ENCODE data around the gene PTPRD. TPM values are rescaled to one million over a fixed set of nuclear protein-coding genes. Genes with fewer than 3 reads are reported as not detected.

PTPRD gene
- total and polyA plus RNA-seq, 10 donors = 0.08 to 11.7 (median 2.9) TPM

DNA sequence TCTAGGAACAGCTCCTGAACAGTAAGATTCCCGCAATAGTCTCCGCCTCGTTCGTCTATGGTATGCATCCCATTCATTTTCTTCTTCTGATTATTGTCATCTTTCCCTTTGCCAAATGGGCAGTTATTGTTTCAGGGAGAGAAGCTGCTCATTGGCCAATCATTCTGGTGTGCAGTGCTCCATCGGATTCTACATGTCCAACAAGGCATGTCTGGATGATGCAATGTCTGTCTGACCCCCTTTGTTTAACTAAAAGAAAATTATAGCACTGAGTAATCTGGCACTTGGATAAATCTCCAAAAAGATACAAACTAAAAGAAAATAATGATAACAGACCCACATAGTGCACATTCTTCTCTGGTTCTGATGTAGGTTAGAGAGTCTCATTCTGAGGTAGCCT is 2297.6 kb downstream of the PTPRD start:
- TF ChIP-seq, protein P1, sequence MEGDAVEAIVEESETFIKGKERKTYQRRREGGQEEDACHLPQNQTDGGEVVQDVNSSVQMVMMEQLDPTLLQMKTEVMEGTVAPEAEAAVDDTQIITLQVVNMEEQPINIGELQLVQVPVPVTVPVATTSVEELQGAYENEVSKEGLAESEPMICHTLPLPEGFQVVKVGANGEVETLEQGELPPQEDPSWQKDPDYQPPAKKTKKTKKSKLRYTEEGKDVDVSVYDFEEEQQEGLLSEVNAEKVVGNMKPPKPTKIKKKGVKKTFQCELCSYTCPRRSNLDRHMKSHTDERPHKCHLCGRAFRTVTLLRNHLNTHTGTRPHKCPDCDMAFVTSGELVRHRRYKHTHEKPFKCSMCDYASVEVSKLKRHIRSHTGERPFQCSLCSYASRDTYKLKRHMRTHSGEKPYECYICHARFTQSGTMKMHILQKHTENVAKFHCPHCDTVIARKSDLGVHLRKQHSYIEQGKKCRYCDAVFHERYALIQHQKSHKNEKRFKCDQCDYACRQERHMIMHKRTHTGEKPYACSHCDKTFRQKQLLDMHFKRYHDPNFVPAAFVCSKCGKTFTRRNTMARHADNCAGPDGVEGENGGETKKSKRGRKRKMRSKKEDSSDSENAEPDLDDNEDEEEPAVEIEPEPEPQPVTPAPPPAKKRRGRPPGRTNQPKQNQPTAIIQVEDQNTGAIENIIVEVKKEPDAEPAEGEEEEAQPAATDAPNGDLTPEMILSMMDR (IDR thresholded peaks at IDR 0.05 in 8 of 11, conservative IDR thresholded peaks at IDR 0.05 in 3 of 11) = no peak
- TF ChIP-seq POLR2AphosphoS5 (IDR thresholded peaks at IDR 0.05) (no peak), POLR2A (IDR thresholded peaks at IDR 0.05) (no peak)
- intact Hi-C loops (cut with DNase I; ENCODE audit: low total_unique reads) = no loop called here
- no peak for DNase-seq
- Histone ChIP-seq H3K4me3 (no peak overlapping the region), H3K36me3 (no peaks in the 10 kb centered on the region), H3K27me3 (replicated peaks in 1 of 7) (no peaks in the 10 kb centered on the region), H3K27ac (no peak overlapping the region), H3K9me3 (peaks cover 0 to 15% (median 8%) of the 10 kb centered on the region in 8 donors), H3K4me1 (no peaks in the 10 kb centered on the region)
- whole genome bisulfite sequencing, 5 donors = 90 to 97% (median 92%) methylated on average over 5 of the region's 5 CpGs

DNA sequence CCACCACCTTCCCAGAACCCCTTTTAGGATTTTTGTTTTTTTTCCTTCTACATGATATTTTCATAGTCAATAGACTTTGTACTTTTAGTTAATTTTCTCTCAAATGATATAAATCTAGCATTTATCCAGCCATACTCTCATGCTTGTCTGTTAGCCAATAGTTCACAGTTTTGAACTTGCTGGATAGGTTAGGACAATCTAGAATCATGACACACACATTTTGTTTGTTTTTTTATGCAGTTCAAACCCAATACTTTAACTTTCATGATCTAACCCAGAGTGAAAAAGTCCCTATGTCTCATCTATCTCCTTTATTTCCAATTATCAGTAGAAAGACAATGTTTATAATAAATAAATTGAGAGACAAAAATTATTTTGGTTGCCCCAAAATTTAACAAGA is 2303.5 kb downstream of the PTPRD start:
- no peaks in the 10 kb centered on the region for H3K27me3 ChIP-seq (replicated peaks in 1 of 7)
- no peaks in the 10 kb centered on the region for H3K4me1 ChIP-seq
- H3K4me3 ChIP-seq = no peak overlapping the region
- H3K27ac ChIP-seq = no peak overlapping the region
- no peaks in the 10 kb centered on the region for H3K36me3 ChIP-seq
- TF ChIP-seq, protein P1 (IDR thresholded peaks at IDR 0.05 in 8 of 11, conservative IDR thresholded peaks at IDR 0.05 in 3 of 11) = no peak
- TF ChIP-seq POLR2A (IDR thresholded peaks at IDR 0.05) (no peak), POLR2AphosphoS5 (IDR thresholded peaks at IDR 0.05) (no peak)
- DNase-seq = no peak
- intact Hi-C loops (cut with DNase I; ENCODE audit: low total_unique reads) = no loop called here
- peaks cover 0 to 45% (median 31%) of the 10 kb centered on the region in 8 donors for H3K9me3 ChIP-seq

DNA sequence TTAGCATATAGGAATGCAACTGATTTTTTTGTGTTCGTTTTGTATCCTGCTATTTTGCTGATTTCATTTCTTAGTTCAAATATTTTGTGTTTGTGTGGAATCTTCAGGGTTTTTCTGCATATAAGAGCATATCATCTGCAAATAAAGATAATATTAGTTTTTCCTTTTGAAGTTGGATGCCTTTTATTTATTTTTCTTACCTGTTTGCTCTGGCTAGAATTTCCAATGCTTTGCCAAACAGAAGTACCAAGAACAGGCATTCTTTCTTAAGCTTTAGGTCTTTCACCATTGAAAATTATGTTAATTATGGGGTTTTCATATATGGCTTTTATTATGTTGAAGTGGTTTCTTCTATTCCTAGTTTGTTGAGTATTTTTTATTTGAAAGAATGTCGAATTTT is 2308.1 kb downstream of the PTPRD start:
- TF ChIP-seq, protein P1 (IDR thresholded peaks at IDR 0.05 in 8 of 11, conservative IDR thresholded peaks at IDR 0.05 in 3 of 11) = no peak
- TF ChIP-seq POLR2AphosphoS5 (IDR thresholded peaks at IDR 0.05) (no peak), POLR2A (IDR thresholded peaks at IDR 0.05) (no peak)
- Histone ChIP-seq H3K27ac (no peak overlapping the region), H3K36me3 (no peaks in the 10 kb centered on the region), H3K9me3 (peaks cover 0 to 38% (median 20%) of the 10 kb centered on the region in 8 donors), H3K4me1 (no peaks in the 10 kb centered on the region), H3K27me3 (replicated peaks in 1 of 7) (no peaks in the 10 kb centered on the region), H3K4me3 (no peak overlapping the region)
- no peak for DNase-seq
- intact Hi-C loops (cut with DNase I; ENCODE audit: low total_unique reads) = no loop called here
- WGBS, 5 donors = 61 to 71% (median 69%) methylated on average over 2 of the region's 2 CpGs

DNA sequence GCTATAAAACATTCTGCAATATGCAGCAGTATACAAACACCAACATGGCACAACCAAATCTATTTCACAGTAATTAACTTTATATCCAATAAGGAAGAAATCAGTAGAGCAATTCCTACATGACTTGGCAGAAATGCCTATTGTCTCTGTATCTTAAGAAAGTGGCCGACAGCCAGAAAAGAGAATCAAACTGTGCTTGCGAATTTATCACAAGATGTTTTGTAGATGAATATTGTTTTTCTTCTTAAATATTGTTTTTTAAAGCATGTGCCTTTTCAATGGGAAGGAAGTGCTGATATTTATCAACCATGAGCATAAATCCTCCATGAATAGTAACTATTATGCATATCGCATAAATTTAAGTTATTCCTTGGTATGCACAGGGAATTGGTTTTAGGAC is 2311.5 kb downstream of the PTPRD start:
- H3K27ac ChIP-seq = no peak overlapping the region
- TF ChIP-seq POLR2AphosphoS5 (IDR thresholded peaks at IDR 0.05) (no peak), POLR2A (IDR thresholded peaks at IDR 0.05) (no peak)
- TF ChIP-seq, protein P1 (IDR thresholded peaks at IDR 0.05 in 8 of 11, conservative IDR thresholded peaks at IDR 0.05 in 3 of 11) = no peak
- WGBS, 5 donors = 60 to 79% (median 73%) methylated on average over 3 of the region's 3 CpGs
- DNase-seq = no peak
- no peak overlapping the region for H3K4me3 ChIP-seq
- intact Hi-C loops (cut with DNase I; ENCODE audit: low total_unique reads) = no loop called here
- H3K9me3 ChIP-seq = peaks cover 0 to 14% (median 0%) of the 10 kb centered on the region in 8 donors
- no peaks in the 10 kb centered on the region for H3K27me3 ChIP-seq (replicated peaks in 1 of 7)
- no peaks in the 10 kb centered on the region for H3K4me1 ChIP-seq
- no peaks in the 10 kb centered on the region for H3K36me3 ChIP-seq
